GM23338 (cell line): ENCODE data around the gene CEP72.

ENCODE experiments used
- CREB1 ChIP-seq: fragments of 250-450 bp; sonication (Bioruptor Pico); IDR thresholded peaks from 2 replicates; pipeline ENCODE4 v1.5.0; 2020; ENCODE audit warnings: low read depth, mild to moderate bottlenecking, moderate library complexity
- CTCF ChIP-seq, 2 experiments: fragments of 200-600 bp in 1 of 2; sonication (generic) in 1 of 2; conservative IDR thresholded peaks; 2 replicates each; pipeline versions ENCODE4 v1.5.1 to v1.6.1; 2016 to 2017; ENCODE audit warnings: antibody characterized with exemption in 2 of 2, low read depth in 2 of 2, mild to moderate bottlenecking in 2 of 2, moderate library complexity in 1 of 2
- ETS1 ChIP-seq: IDR thresholded peaks from 2 replicates; pipeline ENCODE4 v1.6.1; 2016; ENCODE audit warnings: antibody characterized with exemption
- EZH2 ChIP-seq: fragments of 200-600 bp; sonication (generic); IDR thresholded peaks from one replicate; pipeline ENCODE4 v1.8.0; 2017; ENCODE audit warnings: antibody characterized with exemption, mild to moderate bottlenecking, low read depth; ENCODE audit not compliant: unreplicated experiment
- EZH2phosphoT487 ChIP-seq: fragments of 200-600 bp; sonication (generic); IDR thresholded peaks from one replicate; pipeline ENCODE4 v1.8.1; 2018; ENCODE audit warnings: antibody characterized with exemption; ENCODE audit not compliant: unreplicated experiment
- JUNB ChIP-seq: IDR thresholded peaks from one replicate; pipeline ENCODE4 v1.6.1; 2016; ENCODE audit warnings: antibody characterized with exemption; ENCODE audit not compliant: unreplicated experiment
- NANOG ChIP-seq: IDR thresholded peaks from 2 replicates; pipeline ENCODE4 v1.6.1; 2016; ENCODE audit warnings: antibody characterized with exemption, borderline replicate concordance
- POLR2AphosphoS5 ChIP-seq: IDR thresholded peaks from 2 replicates; pipeline ENCODE4 v1.6.1; 2016; ENCODE audit warnings: antibody characterized with exemption, low read depth
- REST ChIP-seq: IDR thresholded peaks from one replicate; pipeline ENCODE4 v1.6.1; 2018; ENCODE audit warnings: antibody characterized with exemption; ENCODE audit not compliant: unreplicated experiment
- STAT1 ChIP-seq: IDR thresholded peaks from one replicate; pipeline ENCODE4 v1.6.1; 2016; ENCODE audit warnings: antibody characterized with exemption; ENCODE audit not compliant: unreplicated experiment
- ZNF114 ChIP-seq: fragments of 250-450 bp; sonication (Bioruptor Pico); IDR thresholded peaks from 2 replicates; pipeline ENCODE4 v1.5.0; 2020; ENCODE audit warnings: mild to moderate bottlenecking, moderate library complexity
- ZNF331 ChIP-seq: fragments of 250-450 bp; sonication (Bioruptor Pico); IDR thresholded peaks from 2 replicates; pipeline ENCODE4 v1.5.0; 2020; ENCODE audit warnings: low read depth, mild to moderate bottlenecking, moderate library complexity
- ZNF462 ChIP-seq: fragments of 250-450 bp; sonication (Bioruptor Pico); IDR thresholded peaks from 2 replicates; pipeline ENCODE4 v1.5.0; 2020; ENCODE audit warnings: mild to moderate bottlenecking, moderate library complexity

- no peak for TF ChIP-seq POLR2AphosphoS5
- no peak for TF ChIP-seq CTCF (conservative IDR thresholded peaks at IDR 0.05; ENCODE audit: low read depth in 2 of 2)
- TF ChIP-seq EZH2 = no peak
- no peak for TF ChIP-seq JUNB
- no peak for TF ChIP-seq REST
- TF ChIP-seq ZNF331 (CRISPR knock-in tag) = no peak
- TF ChIP-seq EZH2phosphoT487 = no peak
- TF ChIP-seq CREB1 (CRISPR knock-in tag) = no peak
- no peak for TF ChIP-seq ZNF114 (CRISPR knock-in tag)
- TF ChIP-seq ETS1 = no peak
- TF ChIP-seq STAT1 = no peak
- no peak for TF ChIP-seq NANOG
- TF ChIP-seq ZNF462 (CRISPR knock-in tag) = no peak
These were observed 3.4 kb upstream of the CEP72 start for GRCh38 chr5:608429-609370.
